Bronchial epithelial cell (primary cell): ENCODE measurements around the gene PTPN4. TPM values are rescaled to one million over a fixed set of nuclear protein-coding genes. Genes with fewer than 3 reads are reported as not detected.

Experiments used
- DNase-seq: peaks from one replicate; pipeline ENCODE4 v3.0.0-alpha.2; 2010; ENCODE audit warnings: low read depth
- FAIRE-seq: peaks from 2 replicates; lab custom pipeline; 2011; peaks lifted over from hg19 to GRCh38; lab: Jason Lieb, UNC
- H3K27me3 ChIP-seq: 2 replicates; pipeline ENCODE4 v1.5.1; 2011; ENCODE audit warnings: low read length; ENCODE audit not compliant: control insufficient read depth, insufficient read depth
- H3K36me3 ChIP-seq: 2 replicates; pipeline ENCODE4 v1.5.1; 2011; ENCODE audit warnings: low read length; ENCODE audit not compliant: control insufficient read depth, insufficient read depth
- H3K4me3 ChIP-seq: 2 replicates; pipeline ENCODE4 v1.5.1; 2011; ENCODE audit warnings: mild to moderate bottlenecking, low read depth, low read length, control low read depth
- total RNA-seq: library from RNA; depleted of rRNA; stranded (reverse); fragments of >200 nt; gene quantifications from 2 replicates; pipeline ENCODE4 v1.2.1, GENCODE V29; 2014
- TF ChIP-seq, protein P1 (sequence below): IDR thresholded peaks from 2 replicates; pipeline ENCODE4 v1.5.1; 2011; ENCODE audit warnings: mild to moderate bottlenecking, moderate library complexity, low read length, control low read depth, inconsistent platforms; ENCODE audit not compliant: insufficient read depth, severe bottlenecking

Gene PTPN4
- total RNA-seq, 1 donor from 2014 or later: 20.5 TPM

DNA sequence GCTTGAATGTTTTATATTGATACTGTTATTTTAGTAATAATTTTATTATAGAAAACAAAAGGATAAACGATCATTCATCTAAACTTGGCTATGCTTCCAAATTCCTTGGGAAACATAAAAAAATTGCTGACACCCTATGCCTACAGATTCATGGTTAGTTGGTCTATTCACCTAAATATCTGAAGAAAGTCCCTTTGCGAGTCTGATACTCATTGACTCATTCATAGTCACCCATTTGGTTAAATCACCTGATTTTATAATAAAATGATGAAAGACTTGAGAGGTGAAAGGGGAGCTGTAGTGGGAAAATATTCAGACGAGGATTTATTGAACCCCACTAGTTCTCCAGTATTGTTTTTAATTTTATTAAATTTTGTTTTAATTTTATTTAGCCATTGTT, 112.0 kb downstream of the PTPN4 start:
- H3K4me3 ChIP-seq: no peak overlapping the region
- TF ChIP-seq, protein P1, sequence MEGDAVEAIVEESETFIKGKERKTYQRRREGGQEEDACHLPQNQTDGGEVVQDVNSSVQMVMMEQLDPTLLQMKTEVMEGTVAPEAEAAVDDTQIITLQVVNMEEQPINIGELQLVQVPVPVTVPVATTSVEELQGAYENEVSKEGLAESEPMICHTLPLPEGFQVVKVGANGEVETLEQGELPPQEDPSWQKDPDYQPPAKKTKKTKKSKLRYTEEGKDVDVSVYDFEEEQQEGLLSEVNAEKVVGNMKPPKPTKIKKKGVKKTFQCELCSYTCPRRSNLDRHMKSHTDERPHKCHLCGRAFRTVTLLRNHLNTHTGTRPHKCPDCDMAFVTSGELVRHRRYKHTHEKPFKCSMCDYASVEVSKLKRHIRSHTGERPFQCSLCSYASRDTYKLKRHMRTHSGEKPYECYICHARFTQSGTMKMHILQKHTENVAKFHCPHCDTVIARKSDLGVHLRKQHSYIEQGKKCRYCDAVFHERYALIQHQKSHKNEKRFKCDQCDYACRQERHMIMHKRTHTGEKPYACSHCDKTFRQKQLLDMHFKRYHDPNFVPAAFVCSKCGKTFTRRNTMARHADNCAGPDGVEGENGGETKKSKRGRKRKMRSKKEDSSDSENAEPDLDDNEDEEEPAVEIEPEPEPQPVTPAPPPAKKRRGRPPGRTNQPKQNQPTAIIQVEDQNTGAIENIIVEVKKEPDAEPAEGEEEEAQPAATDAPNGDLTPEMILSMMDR: no peak
- peak; percentile 8 for DNase-seq
- H3K36me3 ChIP-seq: no peaks in the 10 kb centered on the region
- no peak for FAIRE-seq
- H3K27me3 ChIP-seq: no peaks in the 10 kb centered on the region

DNA sequence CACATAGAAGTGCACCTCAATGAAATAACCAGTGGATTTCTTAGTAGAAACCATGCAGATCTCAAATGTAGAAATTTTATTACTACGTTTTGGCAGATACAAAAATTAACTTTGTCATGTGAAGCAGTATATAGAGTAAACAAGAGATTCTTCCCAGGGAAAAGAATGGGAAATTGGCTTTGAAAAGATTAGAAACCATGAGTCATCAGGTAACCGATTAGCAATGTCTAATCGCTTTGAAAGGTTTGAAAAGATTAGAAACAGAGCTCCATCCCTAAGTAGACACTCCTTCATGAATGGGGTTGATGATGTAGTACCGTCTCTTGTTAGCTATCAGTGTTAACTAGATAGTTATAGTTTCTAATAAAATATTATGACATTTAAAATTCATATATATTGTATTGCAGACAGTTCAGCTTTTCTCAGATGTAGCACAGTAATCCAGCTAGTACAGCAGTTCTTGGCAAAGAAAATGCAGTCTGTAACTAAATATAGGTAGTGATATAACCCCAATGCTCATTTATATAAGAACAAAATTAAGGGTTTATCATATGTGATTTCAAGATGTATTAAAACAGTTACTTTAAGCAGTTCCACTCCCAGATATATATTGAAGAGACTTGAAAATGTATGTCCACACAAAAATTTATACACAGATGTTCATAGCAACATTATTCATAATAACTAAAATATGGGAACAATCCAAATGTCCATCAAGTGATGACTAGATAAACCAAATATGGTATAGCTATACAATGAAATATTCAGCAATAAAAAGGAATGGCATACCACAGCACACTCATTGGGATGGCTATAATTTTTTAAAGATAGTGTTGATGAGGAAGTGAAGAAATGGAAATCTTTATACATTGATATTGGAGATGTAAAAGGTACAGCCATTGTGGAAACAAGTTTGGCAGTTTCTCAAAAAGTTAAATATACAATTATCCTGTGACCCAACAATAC, 113.9 kb downstream of the PTPN4 start:
- Histone ChIP-seq H3K4me3 (no peak overlapping the region), H3K27me3 (no peaks in the 10 kb centered on the region), H3K36me3 (no peaks in the 10 kb centered on the region)
- TF ChIP-seq, protein P1: no peak
- DNase-seq: no peak
- no peak for FAIRE-seq

DNA sequence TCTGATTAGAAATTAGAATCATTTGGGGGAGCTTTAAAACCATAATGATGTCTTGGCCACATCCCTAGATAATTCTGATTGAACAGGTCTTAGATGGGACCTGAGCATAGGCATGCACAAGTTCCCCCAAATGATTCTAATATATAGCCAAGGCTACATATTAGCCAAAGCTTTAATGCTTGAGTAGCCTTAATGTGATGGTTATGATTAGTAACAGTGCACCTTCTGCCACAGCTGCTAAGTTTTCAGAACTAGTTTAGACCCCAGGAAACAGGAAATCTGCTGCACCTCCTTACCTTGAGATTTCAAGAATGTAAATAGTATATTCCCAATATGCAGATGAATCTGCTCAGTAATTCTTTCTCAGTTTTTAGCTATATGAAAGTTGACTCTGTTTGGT, 119.8 kb downstream of the PTPN4 start:
- H3K36me3 ChIP-seq: no peaks in the 10 kb centered on the region
- H3K27me3 ChIP-seq: no peaks in the 10 kb centered on the region
- TF ChIP-seq, protein P1: no peak
- H3K4me3 ChIP-seq: no peak overlapping the region
- no peak for FAIRE-seq
- DNase-seq: no peak

DNA sequence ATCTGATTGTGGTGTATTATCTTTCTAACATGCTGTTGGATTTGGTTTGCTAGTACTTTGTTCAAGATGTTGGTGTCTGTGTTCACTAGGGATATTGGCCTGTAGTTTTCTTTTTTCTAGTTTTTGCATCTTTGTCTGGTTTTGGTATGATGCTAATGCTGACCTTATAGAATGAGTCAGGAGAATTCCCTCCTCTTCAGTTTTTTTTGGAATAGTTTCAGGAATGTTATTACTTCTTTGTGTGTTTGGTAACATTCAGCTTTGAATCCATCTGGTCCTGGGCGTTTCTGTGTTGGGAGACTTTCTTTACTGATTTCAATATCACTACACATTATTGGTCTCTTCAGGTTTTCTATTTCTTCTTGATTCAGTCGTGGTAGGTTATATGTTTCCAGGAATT, 129.0 kb downstream of the PTPN4 start:
- H3K27me3 ChIP-seq: no peaks in the 10 kb centered on the region
- DNase-seq: no peak
- no peaks in the 10 kb centered on the region for H3K36me3 ChIP-seq
- no peak for FAIRE-seq
- TF ChIP-seq, protein P1: no peak
- H3K4me3 ChIP-seq: no peak overlapping the region

DNA sequence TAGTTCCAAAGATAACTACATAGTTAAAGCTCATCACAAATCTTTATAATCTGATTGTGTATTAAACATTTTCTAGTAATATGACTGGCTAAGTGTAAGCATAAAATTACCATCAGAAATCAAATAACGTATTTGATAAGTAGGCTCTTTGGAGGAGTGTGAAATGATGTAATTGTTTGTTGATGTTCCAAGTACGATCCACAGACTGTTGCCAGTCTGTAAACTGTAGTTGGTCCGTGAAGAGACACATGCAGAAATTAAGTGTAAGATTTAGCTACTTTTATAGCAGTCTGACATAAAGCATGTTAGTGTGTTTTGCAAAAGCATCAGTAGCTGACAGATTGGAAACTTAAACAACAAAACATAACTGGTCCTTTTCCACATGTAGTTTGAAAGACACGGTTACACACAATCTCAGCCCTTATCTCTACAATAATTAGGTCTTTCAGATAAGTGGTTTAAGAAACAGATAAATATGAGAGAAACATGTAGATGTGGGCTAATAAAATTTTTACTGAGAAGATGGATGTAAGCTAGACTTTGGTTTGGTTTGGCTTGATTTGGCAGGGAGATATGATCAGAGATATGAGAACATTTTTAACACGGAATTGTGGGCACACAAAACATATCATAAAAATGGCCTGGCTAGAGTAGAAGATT, 138.1 kb downstream of the PTPN4 start:
- DNase-seq (no peak), FAIRE-seq (no peak)
- TF ChIP-seq, protein P1: no peak
- H3K36me3 ChIP-seq: peaks cover 4% of the 10 kb centered on the region
- H3K4me3 ChIP-seq: no peak overlapping the region
- H3K27me3 ChIP-seq: no peaks in the 10 kb centered on the region
